ENCODE measurements around the gene SLC23A2.
A peak's percentile ranks its signal among the peaks of the same experiment; 100 is the strongest.

SLC23A2 gene

GRCh38 chr20:4813076-4813862 is 188.0 kb downstream of the SLC23A2 start:
- H3K9me3 Mint-ChIP-seq, result no peaks in the 10 kb centered on the region
- no peak for ATAC-seq (replicated peaks; ENCODE audit: extremely low read depth, poor library complexity, severe bottlenecking)
- H3K27ac Mint-ChIP-seq (ENCODE audit: low read depth), result peak overlapping the region; percentile 99
- H3K4me3 Mint-ChIP-seq, result peak overlapping the region; percentile 78
- DNase-seq (ENCODE audit: low spot score in 2 of 2), result no peak
- peaks cover 32% of the 10 kb centered on the region for H3K36me3 Mint-ChIP-seq (ENCODE audit: insufficient read depth)
- H3K27me3 Mint-ChIP-seq, result no peaks in the 10 kb centered on the region
- H3K4me1 Mint-ChIP-seq, result peaks cover 80% of the 10 kb centered on the region

- DNase-seq (ENCODE audit: low spot score in 2 of 2), result no peak
These were observed 188.7 kb downstream of the SLC23A2 start for GRCh38 chr20:4812641-4813075.

GRCh38 chr20:4812216-4812615 is 189.1 kb downstream of the SLC23A2 start:
- peaks cover 89% of the 10 kb centered on the region for H3K4me1 Mint-ChIP-seq
- H3K36me3 Mint-ChIP-seq (ENCODE audit: insufficient read depth), result peaks cover 36% of the 10 kb centered on the region
- no peaks in the 10 kb centered on the region for H3K27me3 Mint-ChIP-seq
- H3K27ac Mint-ChIP-seq (ENCODE audit: low read depth), result peak overlapping the region; percentile 99
- DNase-seq (ENCODE audit: low spot score in 2 of 2) (no peak), ATAC-seq (replicated peaks; ENCODE audit: extremely low read depth, poor library complexity, severe bottlenecking) (no peak)
- peak overlapping the region; percentile 78 for H3K4me3 Mint-ChIP-seq
- no peaks in the 10 kb centered on the region for H3K9me3 Mint-ChIP-seq

More at GRCh38 chr20:4812641-4813075, 188.7 kb downstream of the SLC23A2 start:
- Mint-ChIP-seq H3K27ac (ENCODE audit: low read depth) (peak overlapping the region; percentile 99), H3K27me3 (no peaks in the 10 kb centered on the region), H3K36me3 (ENCODE audit: insufficient read depth) (peaks cover 35% of the 10 kb centered on the region), H3K4me3 (peak overlapping the region; percentile 78), H3K9me3 (no peaks in the 10 kb centered on the region), H3K4me1 (peaks cover 86% of the 10 kb centered on the region)
- no peak for ATAC-seq (replicated peaks; ENCODE audit: extremely low read depth, poor library complexity, severe bottlenecking)

- peak overlapping the region; percentile 99 for H3K27ac Mint-ChIP-seq (ENCODE audit: low read depth)
- peaks cover 92% of the 10 kb centered on the region for H3K4me1 Mint-ChIP-seq
- peak overlapping the region; percentile 78 for H3K4me3 Mint-ChIP-seq
- peak; percentile 57 to 69 for DNase-seq (ENCODE audit: low spot score in 2 of 2)
- peak; percentile 45 for ATAC-seq (replicated peaks; ENCODE audit: extremely low read depth, poor library complexity, severe bottlenecking)
- no peaks in the 10 kb centered on the region for H3K27me3 Mint-ChIP-seq
- H3K9me3 Mint-ChIP-seq, result no peaks in the 10 kb centered on the region
- peaks cover 36% of the 10 kb centered on the region for H3K36me3 Mint-ChIP-seq (ENCODE audit: insufficient read depth)
These were observed 189.6 kb downstream of the SLC23A2 start for GRCh38 chr20:4811661-4812181.

GRCh38 chr20:4811257-4811656 is 190.1 kb downstream of the SLC23A2 start:
- Mint-ChIP-seq H3K9me3 (no peaks in the 10 kb centered on the region), H3K27me3 (no peaks in the 10 kb centered on the region), H3K36me3 (ENCODE audit: insufficient read depth) (peaks cover 39% of the 10 kb centered on the region), H3K4me1 (peaks cover 93% of the 10 kb centered on the region), H3K4me3 (peak overlapping the region; percentile 78), H3K27ac (ENCODE audit: low read depth) (peak overlapping the region; percentile 99)
- ATAC-seq (replicated peaks; ENCODE audit: extremely low read depth, poor library complexity, severe bottlenecking) (no peak), DNase-seq (ENCODE audit: low spot score in 2 of 2) (no peak)

GRCh38 chr20:4810426-4811019 is 190.8 kb downstream of the SLC23A2 start:
- H3K27me3 Mint-ChIP-seq, result no peaks in the 10 kb centered on the region
- ATAC-seq (replicated peaks; ENCODE audit: extremely low read depth, poor library complexity, severe bottlenecking) (no peak), DNase-seq (ENCODE audit: low spot score in 2 of 2) (no peak)
- H3K4me3 Mint-ChIP-seq, result peak overlapping the region; percentile 17
- H3K36me3 Mint-ChIP-seq (ENCODE audit: insufficient read depth), result peaks cover 43% of the 10 kb centered on the region
- H3K9me3 Mint-ChIP-seq, result no peaks in the 10 kb centered on the region
- peak overlapping the region; percentile 99 for H3K27ac Mint-ChIP-seq (ENCODE audit: low read depth)
- H3K4me1 Mint-ChIP-seq, result peaks cover 93% of the 10 kb centered on the region

- Mint-ChIP-seq H3K4me3 (peak overlapping the region; percentile 17), H3K27me3 (no peaks in the 10 kb centered on the region), H3K36me3 (ENCODE audit: insufficient read depth) (peaks cover 37% of the 10 kb centered on the region), H3K27ac (ENCODE audit: low read depth) (peak overlapping the region; percentile 82), H3K4me1 (peaks cover 93% of the 10 kb centered on the region), H3K9me3 (no peaks in the 10 kb centered on the region)
- ATAC-seq (replicated peaks; ENCODE audit: extremely low read depth, poor library complexity, severe bottlenecking) (no peak), DNase-seq (ENCODE audit: low spot score in 2 of 2) (no peak)
These were observed 191.6 kb downstream of the SLC23A2 start for GRCh38 chr20:4809707-4810106.

GRCh38 chr20:4808872-4809271 is 192.4 kb downstream of the SLC23A2 start:
- Mint-ChIP-seq H3K27ac (ENCODE audit: low read depth) (peak overlapping the region; percentile 82), H3K4me1 (peaks cover 87% of the 10 kb centered on the region), H3K9me3 (no peaks in the 10 kb centered on the region), H3K36me3 (ENCODE audit: insufficient read depth) (peaks cover 34% of the 10 kb centered on the region), H3K4me3 (no peak overlapping the region), H3K27me3 (no peaks in the 10 kb centered on the region)
- ATAC-seq (replicated peaks; ENCODE audit: extremely low read depth, poor library complexity, severe bottlenecking), result no peak
- DNase-seq (ENCODE audit: low spot score in 2 of 2), result no peak

GRCh38 chr20:4805663-4806449 is 195.5 kb downstream of the SLC23A2 start:
- peaks cover 57% of the 10 kb centered on the region for H3K4me1 Mint-ChIP-seq
- H3K36me3 Mint-ChIP-seq (ENCODE audit: insufficient read depth), result peaks cover 28% of the 10 kb centered on the region

GRCh38 chr20:4802527-4802926 is 198.8 kb downstream of the SLC23A2 start:
- peak overlapping the region; percentile 7 for H3K27ac Mint-ChIP-seq (ENCODE audit: low read depth)
- ATAC-seq (replicated peaks; ENCODE audit: extremely low read depth, poor library complexity, severe bottlenecking) (no peak), DNase-seq (ENCODE audit: low spot score in 2 of 2) (no peak)
- no peaks in the 10 kb centered on the region for H3K27me3 Mint-ChIP-seq
- peaks cover 24% of the 10 kb centered on the region for H3K4me1 Mint-ChIP-seq
- H3K4me3 Mint-ChIP-seq, result no peak overlapping the region
- H3K36me3 Mint-ChIP-seq (ENCODE audit: insufficient read depth), result peaks cover 47% of the 10 kb centered on the region
- H3K9me3 Mint-ChIP-seq, result no peaks in the 10 kb centered on the region

More at GRCh38 chr20:4805663-4806449, 195.5 kb downstream of the SLC23A2 start:
- H3K27me3 Mint-ChIP-seq, result no peaks in the 10 kb centered on the region
- DNase-seq (ENCODE audit: low spot score in 2 of 2) (no peak), ATAC-seq (replicated peaks; ENCODE audit: extremely low read depth, poor library complexity, severe bottlenecking) (no peak)
- no peak overlapping the region for H3K4me3 Mint-ChIP-seq
- H3K27ac Mint-ChIP-seq (ENCODE audit: low read depth), result peak overlapping the region; percentile 37
- no peaks in the 10 kb centered on the region for H3K9me3 Mint-ChIP-seq

All from central memory CD8-positive, alpha-beta T cell (primary cell).